Ascending aorta (tissue), 2 donors: Measurements from ENCODE around the gene TLNRD1. TPM values are rescaled to one million over a fixed set of nuclear protein-coding genes. Genes with fewer than 3 reads are reported as not detected.
"Not testable (repeated sequence)": the region's sequence is repeated elsewhere in the genome, so short reads cannot be mapped to it uniquely, and the experiment has no call there.

Experiments
- DNase-seq, 2 donors: peaks; one replicate each; pipeline ENCODE4 v3.0.0-alpha.2; 2019; ENCODE audit warnings: low spot score in 2 of 2
- H3K27ac ChIP-seq, 2 donors: fragments of 200-600 bp; sonication (generic); one replicate each; pipeline ENCODE4 v1.5.1; 2016 to 2017; ENCODE audit warnings: mild to moderate bottlenecking in 1 of 2
- H3K27me3 ChIP-seq: fragments of 200-600 bp; sonication (generic); one replicate; pipeline ENCODE4 v1.5.1; 2017
- H3K36me3 ChIP-seq, 2 donors: fragments of 200-600 bp; sonication (generic); one replicate each; pipeline ENCODE4 v1.5.1; 2016
- H3K4me1 ChIP-seq, 2 donors: fragments of 200-600 bp; sonication (generic); one replicate each; pipeline ENCODE4 v1.5.1; 2016 to 2017; ENCODE audit warnings: mild to moderate bottlenecking in 1 of 2
- H3K4me3 ChIP-seq, 2 donors: fragments of 200-600 bp; sonication (generic); one replicate each; pipeline ENCODE4 v1.5.1; 2016 to 2017; ENCODE audit warnings: mild to moderate bottlenecking in 1 of 2
- H3K9me3 ChIP-seq, 2 donors: fragments of 200-600 bp; sonication (generic); one replicate each; pipeline ENCODE4 v1.5.1; 2016
- CTCF ChIP-seq, 3 experiments: fragments of 200-600 bp in 2 of 3; fragments of 450-650 bp in 1 of 3; sonication (generic) in 2 of 3; IDR thresholded peaks; one replicate each; pipeline ENCODE4 v1.5.1; 2016 to 2019; ENCODE audit warnings: antibody characterized with exemption in 3 of 3, mild to moderate bottlenecking in 1 of 3, moderate library complexity in 1 of 3
- intact Hi-C: fragments of 100-400 bp; cut with DNase I; formaldehyde crosslinking; loops from one replicate; pipeline ENCODE4 v1.15.1; 2023
- total RNA-seq: library from RNA; depleted of rRNA; stranded (reverse); fragments of >200 nt; gene quantifications from one replicate; pipeline ENCODE4 v1.1.0, GENCODE V29; 2016

TLNRD1 gene
- total RNA-seq, result 59.3 TPM

GRCh38 chr15:81000624-81001151 lies at the start of gene TLNRD1:
TSS of gene TLNRD1 (plus strand) at chr15:81000923. CDS start at chr15:81002272, 1,349 bp downstream.
- no peak for TF ChIP-seq CTCF (IDR thresholded peaks at IDR 0.05)
- intact Hi-C loops, result loop anchor here (1.0 to 10.0 kb wide), 2 partner anchors 11 to 846 kb away; partner anchors contain the start of genes FAH and MESD
- Histone ChIP-seq H3K27me3 (no peaks in the 10 kb centered on the region), H3K9me3 (no peaks in the 10 kb centered on the region), H3K4me1 (peaks cover 7 to 22% of the 10 kb centered on the region in 2 donors), H3K4me3 (peak within 1 kb of the TSS; percentile 91 to 92), H3K36me3 (peaks cover 11 to 19% of the 10 kb centered on the region in 2 donors), H3K27ac (peak within 1 kb of the TSS; percentile 93 to 99)
- DNase-seq, result peak; percentile 65 to 94

- Histone ChIP-seq H3K27me3 (no peaks in the 10 kb centered on the region), H3K4me3 (no peak overlapping the region), H3K36me3 (peaks cover 39 to 60% of the 10 kb centered on the region in 2 donors), H3K9me3 (no peaks in the 10 kb centered on the region), H3K27ac (no peak overlapping the region), H3K4me1 (no peaks in the 10 kb centered on the region)
- peak in 1 of 2 donors; percentile 37 for DNase-seq
- TF ChIP-seq CTCF (IDR thresholded peaks at IDR 0.05), result no peak
- intact Hi-C loops, result no loop called here
Observed at GRCh38 chr15:80951941-80952340, 48.8 kb upstream of the TLNRD1 start.

GRCh38 chr15:80953001-80953952 lies 47.4 kb upstream of the TLNRD1 start:
- H3K36me3 ChIP-seq, result peaks cover 27 to 47% of the 10 kb centered on the region in 2 donors
- no peak overlapping the region for H3K27ac ChIP-seq
- intact Hi-C loops, result no loop called here
- H3K9me3 ChIP-seq, result no peaks in the 10 kb centered on the region
- DNase-seq, result peak in 1 of 2 donors; percentile 27
- no peaks in the 10 kb centered on the region for H3K27me3 ChIP-seq
- TF ChIP-seq CTCF (IDR thresholded peaks at IDR 0.05), result no peak
- H3K4me1 ChIP-seq, result no peaks in the 10 kb centered on the region
- H3K4me3 ChIP-seq, result no peak overlapping the region

- Histone ChIP-seq H3K9me3 (no peaks in the 10 kb centered on the region), H3K27ac (no peak overlapping the region), H3K36me3 (peaks cover 24 to 47% of the 10 kb centered on the region in 2 donors), H3K4me1 (no peaks in the 10 kb centered on the region), H3K4me3 (no peak overlapping the region), H3K27me3 (no peaks in the 10 kb centered on the region)
- DNase-seq, result peak in 1 of 2 donors; percentile 41
- intact Hi-C loops, result no loop called here
- TF ChIP-seq CTCF (IDR thresholded peaks at IDR 0.05), result no peak
Observed at GRCh38 chr15:80953953-80954778, 46.6 kb upstream of the TLNRD1 start.

- DNase-seq, H3K27me3 ChIP-seq, H3K4me1 ChIP-seq, H3K27ac ChIP-seq, intact Hi-C loops, H3K4me3 ChIP-seq, H3K9me3 ChIP-seq: not testable (repeated sequence)
- H3K36me3 ChIP-seq, result peaks cover 16 to 42% of the 10 kb centered on the region in 2 donors
Observed at GRCh38 chr15:80955571-80956452, 44.9 kb upstream of the TLNRD1 start.
